GM18507 (cell line): ENCODE measurements around the gene ITGA8.

Experiments used
- DNase-seq: peaks from one replicate; pipeline ENCODE4 v3.0.0; 2011; ENCODE audit warnings: low read depth; ENCODE audit not compliant: insufficient read length; ENCODE audit errors: extremely low spot score
- FAIRE-seq: peaks from 2 replicates; lab custom pipeline; 2011; peaks lifted over from hg19 to GRCh38; lab: Jason Lieb, UNC

ITGA8 gene

GRCh38 chr10:15630353-15630752 lies 89.4 kb downstream of the ITGA8 start:
- no peak for FAIRE-seq
- no peak for DNase-seq

- FAIRE-seq (no peak), DNase-seq (no peak)
These were observed 92.0 kb downstream of the ITGA8 start for GRCh38 chr10:15627617-15628196.

GRCh38 chr10:15626937-15627336 lies 92.8 kb downstream of the ITGA8 start:
- DNase-seq = no peak
- no peak for FAIRE-seq

GRCh38 chr10:15625261-15625660 lies 94.5 kb downstream of the ITGA8 start:
- no peak for FAIRE-seq
- no peak for DNase-seq

- FAIRE-seq (no peak), DNase-seq (no peak)
These were observed 95.1 kb downstream of the ITGA8 start for GRCh38 chr10:15624401-15625196.

- FAIRE-seq = no peak
- no peak for DNase-seq
These were observed 98.7 kb downstream of the ITGA8 start for GRCh38 chr10:15620836-15621515.

- no peak for DNase-seq
- no peak for FAIRE-seq
These were observed 99.4 kb downstream of the ITGA8 start for GRCh38 chr10:15620337-15620736.

GRCh38 chr10:15609246-15609645 lies 110.5 kb downstream of the ITGA8 start:
- DNase-seq = no peak
- FAIRE-seq = no peak

- FAIRE-seq (no peak), DNase-seq (no peak)
These were observed 113.3 kb downstream of the ITGA8 start for GRCh38 chr10:15606377-15606776.

- no peak for FAIRE-seq
- no peak for DNase-seq
These were observed 113.9 kb downstream of the ITGA8 start for GRCh38 chr10:15605740-15606369.

GRCh38 chr10:15603446-15604011 lies 116.2 kb downstream of the ITGA8 start:
- FAIRE-seq = no peak
- no peak for DNase-seq

- DNase-seq (no peak), FAIRE-seq (no peak)
These were observed 117.9 kb downstream of the ITGA8 start for GRCh38 chr10:15601819-15602218.

- no peak for DNase-seq
- no peak for FAIRE-seq
These were observed 124.5 kb downstream of the ITGA8 start for GRCh38 chr10:15595260-15595659.

- FAIRE-seq = no peak
- no peak for DNase-seq
These were observed 127.8 kb downstream of the ITGA8 start for GRCh38 chr10:15591937-15592336.

GRCh38 chr10:15591431-15591830 lies 128.3 kb downstream of the ITGA8 start:
- DNase-seq = no peak
- no peak for FAIRE-seq

- FAIRE-seq (no peak), DNase-seq (no peak)
These were observed 130.8 kb downstream of the ITGA8 start for GRCh38 chr10:15588635-15589508.

- DNase-seq (no peak), FAIRE-seq (no peak)
These were observed 131.6 kb downstream of the ITGA8 start for GRCh38 chr10:15588151-15588550.

- no peak for FAIRE-seq
- no peak for DNase-seq
These were observed 132.5 kb downstream of the ITGA8 start for GRCh38 chr10:15587271-15587670.

GRCh38 chr10:15585303-15585715 lies 134.4 kb downstream of the ITGA8 start:
- DNase-seq = no peak
- peak; percentile 35 for FAIRE-seq
